ENCODE data around the gene SLC25A43.
"Not testable (repeated sequence)": the region's sequence is repeated elsewhere in the genome, so short reads cannot be mapped to it uniquely, and the experiment has no call there.

The SLC25A43 gene

GRCh38 chrX:119482041-119482440 lies 82.9 kb downstream of the SLC25A43 start:
- TF ChIP-seq CTCF (conservative IDR thresholded peaks at IDR 0.05), result no peak
- peak overlapping the region; percentile 49 for H3K27ac ChIP-seq

GRCh38 chrX:119482481-119483480 lies 83.6 kb downstream of the SLC25A43 start:
- peak overlapping the region; percentile 49 for H3K27ac ChIP-seq

GRCh38 chrX:119486745-119487144 lies 87.6 kb downstream of the SLC25A43 start:
- TF ChIP-seq CTCF (conservative IDR thresholded peaks at IDR 0.05), result no peak
- H3K27ac ChIP-seq, result peak overlapping the region; percentile 49; the same call in 1 of the 2 replicates

More at GRCh38 chrX:119482481-119483480, 83.6 kb downstream of the SLC25A43 start:
- peak; percentile 69 for TF ChIP-seq CTCF (conservative IDR thresholded peaks at IDR 0.05)

GRCh38 chrX:119487766-119488165 lies 88.6 kb downstream of the SLC25A43 start:
- H3K27ac ChIP-seq, result not testable (repeated sequence)

GRCh38 chrX:119488749-119489148 lies 89.6 kb downstream of the SLC25A43 start:
- no peak overlapping the region for H3K27ac ChIP-seq
- peak; percentile 62 for TF ChIP-seq CTCF (conservative IDR thresholded peaks at IDR 0.05)

- no peak for TF ChIP-seq CTCF (conservative IDR thresholded peaks at IDR 0.05)
These were observed 90.3 kb downstream of the SLC25A43 start for GRCh38 chrX:119489212-119490074.

GRCh38 chrX:119492463-119492862 lies 93.3 kb downstream of the SLC25A43 start:
- no peak overlapping the region for H3K27ac ChIP-seq
- no peak for TF ChIP-seq CTCF (conservative IDR thresholded peaks at IDR 0.05)

More at GRCh38 chrX:119489212-119490074, 90.3 kb downstream of the SLC25A43 start:
- H3K27ac ChIP-seq, result no peak overlapping the region

- not testable (repeated sequence) for H3K27ac ChIP-seq
These were observed 94.8 kb downstream of the SLC25A43 start for GRCh38 chrX:119493851-119494495.

All from VCaP (cell line).